NCI-H2227 (cell line): ENCODE data around the gene ZFAND2A.

ENCODE experiments used
- DNase-seq: peaks from one replicate; lab custom pipeline; 2025; ENCODE audit not compliant: unreplicated experiment; lab: John Stamatoyannopoulos, UW

The ZFAND2A gene

DNA sequence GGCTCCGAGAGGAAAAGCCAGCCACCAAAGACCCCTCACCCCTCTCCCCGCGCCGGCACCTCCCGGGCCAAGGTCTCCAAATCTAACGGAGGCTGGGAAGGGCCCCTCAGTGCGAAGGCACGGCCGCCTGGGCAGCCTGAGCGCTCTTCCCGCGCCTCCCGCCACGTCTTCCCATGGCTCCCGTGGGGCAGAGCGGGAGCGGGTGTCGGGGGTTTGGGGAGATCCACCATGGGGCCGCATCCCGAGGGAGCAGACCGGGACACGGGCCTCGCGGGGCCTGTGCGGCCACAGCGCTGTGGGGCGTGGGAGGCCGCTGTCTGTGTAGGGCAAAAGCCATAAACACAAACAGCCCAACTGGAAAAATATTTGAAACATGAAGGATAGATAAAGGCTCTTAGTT is 49.6 kb downstream of the ZFAND2A start:
- no peak for DNase-seq

- DNase-seq = no peak
These were observed 50.2 kb downstream of the ZFAND2A start for GRCh38 chr7:1109581-1110310.

DNA sequence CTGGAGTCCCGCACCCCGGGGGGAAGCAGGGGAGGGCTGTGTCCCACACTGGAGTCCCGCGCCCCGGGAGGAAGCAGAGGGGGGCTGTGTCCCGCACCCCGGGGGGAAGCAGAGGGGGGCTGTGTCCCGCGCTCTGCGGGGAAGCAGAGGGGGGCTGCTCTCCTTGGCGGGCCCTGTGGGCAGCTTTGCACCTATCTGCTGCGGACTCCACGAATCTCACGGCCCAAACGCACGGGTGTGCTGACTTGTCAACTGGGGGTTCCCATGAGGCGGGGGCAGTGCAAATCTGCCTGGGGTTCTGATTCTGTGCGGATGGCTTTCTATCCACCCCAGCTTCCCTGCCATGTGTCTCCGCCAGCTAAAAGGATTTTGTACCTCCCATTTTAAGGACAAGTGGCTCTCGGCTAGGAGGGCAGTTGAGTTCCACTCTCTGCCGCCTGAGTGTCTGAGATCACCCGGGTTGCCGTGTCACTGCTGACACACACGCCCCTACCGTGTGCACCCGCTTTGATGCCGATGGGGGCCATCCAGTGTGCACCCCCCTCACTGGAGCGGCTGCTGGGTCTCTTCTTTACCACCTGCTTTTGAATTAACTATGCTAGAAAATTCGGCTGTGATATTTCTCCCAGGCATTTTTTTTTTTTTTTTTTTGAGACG is 51.6 kb downstream of the ZFAND2A start:
- DNase-seq = no peak

GRCh38 chr7:1106793-1107421 is 53.1 kb downstream of the ZFAND2A start:
- no peak for DNase-seq

DNA sequence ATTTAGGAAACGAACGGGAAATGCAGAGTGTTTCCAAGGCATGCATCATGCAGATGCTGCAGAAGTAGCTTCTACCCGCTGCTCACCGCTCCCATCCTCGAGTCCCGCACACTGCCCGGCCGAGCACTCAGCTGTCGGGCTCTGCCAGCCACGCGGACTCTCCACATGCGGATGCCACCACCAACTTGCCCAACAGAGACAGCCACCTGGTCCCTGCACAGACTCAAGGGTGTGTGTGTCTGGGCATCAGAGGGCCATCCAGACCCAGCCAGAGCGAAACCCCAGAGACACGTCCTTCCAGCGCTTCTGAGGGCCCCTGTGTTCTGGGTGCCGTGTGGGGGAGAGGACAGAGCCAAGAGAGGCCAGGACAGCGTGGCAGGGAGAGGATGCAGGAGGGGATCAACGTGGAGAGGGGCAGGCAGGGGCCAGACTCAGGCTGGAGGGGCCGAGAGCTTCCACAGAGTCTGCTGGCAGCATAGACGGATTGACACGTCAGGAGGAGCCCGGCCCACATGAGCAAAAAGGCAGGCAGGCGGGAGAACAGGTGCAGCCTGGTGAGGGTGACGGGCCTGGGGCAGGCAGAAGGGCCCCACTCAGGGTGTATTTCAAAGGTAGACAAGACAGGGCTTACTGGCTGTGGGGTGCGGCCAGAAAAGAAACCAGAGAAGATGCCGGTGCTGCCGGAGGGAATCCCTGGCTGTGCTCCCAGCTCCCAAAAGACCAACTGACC is 53.8 kb downstream of the ZFAND2A start:
- DNase-seq = no peak

DNA sequence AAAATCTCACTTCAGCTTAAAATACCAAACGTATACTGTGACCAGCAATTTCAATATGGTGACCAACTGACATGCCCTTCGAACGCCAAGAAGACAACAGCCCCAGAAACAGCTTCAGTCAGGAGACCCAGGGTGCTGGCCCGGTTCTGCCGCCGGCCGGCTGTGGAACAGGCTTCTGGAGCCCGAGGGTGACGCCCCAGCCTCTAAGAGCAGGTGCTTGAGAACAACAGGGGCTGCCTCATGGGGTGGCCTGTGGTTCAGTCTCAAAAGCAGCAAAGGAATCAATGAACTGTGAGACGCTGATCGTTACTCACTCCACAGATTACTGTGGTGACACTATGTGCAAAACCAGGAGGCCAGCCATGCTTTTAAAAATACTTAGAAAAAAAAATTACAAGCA is 54.8 kb downstream of the ZFAND2A start:
- no peak for DNase-seq

DNA sequence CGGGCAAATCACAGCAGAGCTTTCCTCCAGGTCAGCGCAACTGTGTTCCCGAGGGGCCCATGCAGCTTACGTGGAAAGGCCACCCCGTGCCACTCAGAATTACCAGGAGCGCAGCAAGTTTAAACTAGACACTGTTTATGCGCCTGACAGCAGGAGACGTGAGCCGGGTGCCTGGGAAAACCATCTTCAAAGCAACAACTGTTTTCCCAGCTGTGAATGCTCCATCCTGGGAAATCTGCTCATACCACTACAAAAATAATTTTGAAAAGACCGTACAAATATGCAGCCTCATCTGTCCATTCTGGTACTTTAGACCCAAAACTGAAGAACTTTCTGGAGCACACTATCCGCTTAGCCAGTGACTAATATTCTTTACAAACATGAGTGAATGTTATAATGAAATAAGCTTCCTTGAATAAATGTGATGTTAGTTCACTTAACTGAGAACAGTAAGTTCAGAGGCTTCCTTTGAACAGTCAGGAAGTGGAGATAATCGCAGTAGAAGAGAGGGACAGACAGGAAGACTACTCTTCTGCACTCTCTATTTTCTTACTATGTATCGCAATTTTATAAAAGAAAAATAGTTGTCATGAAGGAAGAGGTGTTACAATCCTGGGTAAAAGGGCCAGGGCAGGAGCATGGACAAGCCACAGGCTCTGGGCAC is 55.3 kb downstream of the ZFAND2A start:
- no peak for DNase-seq

- no peak for DNase-seq
These were observed 56.0 kb downstream of the ZFAND2A start for GRCh38 chr7:1103789-1104515.

DNA sequence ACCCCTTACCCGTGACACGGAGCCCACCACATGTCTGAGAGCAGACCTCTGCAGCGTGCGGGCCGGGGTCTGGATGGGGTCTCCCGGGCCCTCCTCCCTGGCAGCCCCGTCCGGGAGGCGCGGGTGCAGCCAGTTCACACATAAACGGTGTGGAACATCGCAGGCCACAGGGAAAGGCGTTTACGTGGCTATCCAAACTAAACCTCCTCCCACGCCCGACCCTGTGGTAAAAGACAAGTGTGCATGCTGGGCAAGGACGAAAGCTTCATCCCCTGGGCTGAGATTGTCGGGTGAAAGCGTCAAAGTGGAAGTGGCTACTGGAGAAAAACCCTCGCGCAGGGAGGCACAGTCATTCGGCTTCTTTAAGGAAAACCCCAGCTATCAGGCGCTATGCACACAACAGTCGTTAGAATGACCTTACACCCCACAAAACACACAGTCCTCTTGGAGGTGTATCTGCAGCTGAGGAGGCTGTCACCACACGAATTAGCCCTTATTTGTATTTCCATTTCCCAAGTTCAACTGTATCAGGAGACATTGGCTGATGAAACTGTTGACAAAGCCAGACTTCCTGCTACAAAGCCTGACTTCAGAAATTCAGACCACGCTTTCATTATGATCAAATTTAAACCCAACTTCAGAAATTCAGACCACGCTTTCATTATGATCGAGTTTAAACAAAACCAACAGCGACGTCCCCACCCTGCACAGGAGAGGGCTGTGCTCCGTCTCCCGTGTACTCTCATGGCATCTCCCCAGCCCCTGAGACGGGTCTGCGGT is 56.8 kb downstream of the ZFAND2A start:
- no peak for DNase-seq
